Ovary (tissue), 9 donors: Measurements from ENCODE around the gene PTPRCAP. TPM values are rescaled to one million over a fixed set of nuclear protein-coding genes. Genes with fewer than 3 reads are reported as not detected.

Experiments
- DNase-seq, 5 donors: peaks; one replicate each; pipeline ENCODE4 v3.0.0-alpha.2; 2019 to 2020
- H3K27ac ChIP-seq, 2 donors: fragments of 200-600 bp; one replicate each; pipeline versions ENCODE4 v1.5.1 to v1.8.0; 2019 to 2022
- H3K27me3 ChIP-seq: fragments of 200-600 bp; one replicate; pipeline ENCODE4 v1.8.0; 2022
- H3K36me3 ChIP-seq: fragments of 200-600 bp; sonication (generic); one replicate; pipeline ENCODE4 v1.5.1; 2019
- H3K4me1 ChIP-seq: one replicate; pipeline ENCODE4 v1.8.1; 2013; ENCODE audit warnings: mild to moderate bottlenecking, moderate library complexity; ENCODE audit not compliant: insufficient read depth
- H3K4me3 ChIP-seq: fragments of 200-600 bp; sonication (generic); one replicate; pipeline ENCODE4 v1.5.1; 2017
- H3K9me3 ChIP-seq, 2 donors: fragments of 200-600 bp in 1 of 2; sonication (generic) in 1 of 2; one replicate each; pipeline versions ENCODE4 v1.5.1 to v1.8.1; 2013 to 2019; ENCODE audit warnings: mild to moderate bottlenecking in 1 of 2, moderate library complexity in 1 of 2
- CTCF ChIP-seq, 3 donors: fragments of 450-650 bp in 2 of 3; fragments of 200-600 bp in 1 of 3; IDR thresholded peaks; one replicate each; pipeline versions ENCODE4 v1.5.1 to v1.8.0; 2016 to 2022; ENCODE audit warnings: antibody characterized with exemption in 3 of 3, mild to moderate bottlenecking in 1 of 3
- EP300 ChIP-seq: sonication (generic); formaldehyde crosslinking; IDR thresholded peaks from one replicate; pipeline ENCODE4 v1.6.1; 2017; ENCODE audit warnings: antibody characterized with exemption
- POLR2A ChIP-seq: fragments of 450-650 bp; IDR thresholded peaks from one replicate; pipeline ENCODE4 v1.6.1; 2017; ENCODE audit warnings: antibody characterized with exemption, mild to moderate bottlenecking, moderate library complexity
- WGBS, 3 donors: extraction: QIAGEN DNeasy Blood & Tissue Kit in 1 of 3; methylation state at CpG; one replicate each; pipeline versions ENCODE4 v1.1.5 to v1.1.7; 2013 to 2017; 5-methylcytosine and 5-hydroxymethylcytosine counted together
- intact Hi-C, 4 donors: fragments of 100-400 bp; cut with DNase I; formaldehyde crosslinking; loops; one replicate each; pipeline versions ENCODE4 v1.11.0 to v1.15.1; 2022 to 2023
- polyA plus RNA-seq, 2 donors: library from polyadenylated mRNA; stranded (reverse); fragments of 200-250 nt in 1 of 2; fragments of 350-450 nt in 1 of 2; fragmentation: Illumina TruSeq in 1 of 2; extraction: RNeasy Lipid Tissue Mini Kit (QIAGEN cat#74804) in 1 of 2; gene quantifications; one replicate each; pipeline ENCODE4 v1.2.3, GENCODE V29; 2013 to 2014
- total RNA-seq, 7 donors: library from RNA; depleted of rRNA in 2 of 7; stranded (reverse); fragments of >200 nt in 2 of 7; fragmentation: NEBNext Ultra II Directional in 3 of 7; extraction: Animal tissue kit (Norgen Biotek cat#: 25700) in 3 of 7; gene quantifications; one replicate each; pipeline versions ENCODE4 v1.1.0 to v1.2.4, GENCODE V29; 2016 to 2023
- donor health status: DM: no; HTN: no; CAD: no; lungs with moderate emphysema.
- donor health status: DM: no; HTN: no; CAD: no.
- donor health status: Bipolar disorder and iron deficiency.
- donor health status: DM: yes; HTN: yes; CAD: no.
- donor health status: DM: no; HTN: no; CAD: no.
- donor health status: DM: yes; HTN: yes; CAD: no.

Gene PTPRCAP
- total and polyA plus RNA-seq, 9 donors, result 2.4 to 10.7 (median 4.2) TPM; not detected in 1

- TF ChIP-seq EP300 (no peak), POLR2A (no peak), CTCF (IDR thresholded peaks at IDR 0.05) (no peak)
- no peaks in the 10 kb centered on the region for H3K36me3 ChIP-seq
- 86 to 94% (median 91%) methylated on average over 13 of the region's 13 CpGs for WGBS, 3 donors
Measured at GRCh38 chr11:67423466-67423865, 14.0 kb downstream of the PTPRCAP start.

GRCh38 chr11:67422891-67423290 is 14.6 kb downstream of the PTPRCAP start:
- intact Hi-C loops, result no loop called here
- no peak for DNase-seq
- H3K9me3 ChIP-seq, result no peaks in the 10 kb centered on the region
- TF ChIP-seq EP300 (no peak), CTCF (IDR thresholded peaks at IDR 0.05) (no peak), POLR2A (no peak)
- H3K27ac ChIP-seq, result no peak overlapping the region
- H3K4me3 ChIP-seq, result no peak overlapping the region
- peaks cover 9% of the 10 kb centered on the region for H3K4me1 ChIP-seq
- H3K36me3 ChIP-seq, result no peaks in the 10 kb centered on the region
- 50 to 64% (median 59%) methylated on average over 6 of the region's 6 CpGs for WGBS, 3 donors
- no peaks in the 10 kb centered on the region for H3K27me3 ChIP-seq

More at GRCh38 chr11:67423466-67423865, 14.0 kb downstream of the PTPRCAP start:
- Histone ChIP-seq H3K4me1 (peaks cover 9% of the 10 kb centered on the region), H3K9me3 (no peaks in the 10 kb centered on the region), H3K27ac (no peak overlapping the region), H3K27me3 (no peaks in the 10 kb centered on the region), H3K4me3 (no peak overlapping the region)
- intact Hi-C loops, result no loop called here
- no peak for DNase-seq

DNA sequence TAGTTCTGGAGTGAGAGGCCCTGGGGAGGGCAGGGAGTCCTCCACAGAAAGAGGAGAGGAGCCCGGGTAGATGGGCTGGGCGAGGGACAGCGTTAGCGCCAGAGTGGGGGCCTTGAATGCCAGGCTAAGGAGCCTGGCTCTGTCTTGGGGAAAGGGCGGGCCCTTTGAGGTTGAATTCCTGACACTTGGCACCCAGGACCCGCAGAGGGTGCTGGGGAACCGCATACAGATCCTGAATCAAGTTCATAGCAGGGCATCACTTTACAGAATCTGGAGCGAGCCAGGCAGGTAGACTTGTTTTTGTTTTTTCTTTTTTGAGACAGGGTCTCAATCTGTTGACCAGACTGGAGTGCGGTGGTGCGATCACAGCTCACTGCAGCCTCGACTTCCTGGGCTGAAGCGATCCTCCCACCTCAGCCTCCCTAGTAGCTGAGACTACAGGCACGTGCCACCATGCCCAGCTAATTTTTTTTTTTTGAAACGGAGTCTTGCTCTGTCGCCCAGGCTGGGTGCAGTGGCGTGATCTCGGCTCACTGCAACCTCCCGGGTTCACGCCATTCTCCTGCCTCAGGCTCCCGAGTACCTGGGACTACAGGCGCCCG is 16.0 kb downstream of the PTPRCAP start:
- intact Hi-C loops, result no loop called here
- H3K27ac ChIP-seq, result peak overlapping the region in 1 of 2 donors; percentile 94
- no peaks in the 10 kb centered on the region for H3K27me3 ChIP-seq
- peak overlapping the region; percentile 59 for H3K4me3 ChIP-seq
- H3K4me1 ChIP-seq, result peaks cover 6% of the 10 kb centered on the region
- 69 to 76% (median 72%) methylated on average over 22 of the region's 22 CpGs for WGBS, 3 donors
- H3K36me3 ChIP-seq, result no peaks in the 10 kb centered on the region
- no peak for DNase-seq
- no peak for TF ChIP-seq POLR2A
- no peak for TF ChIP-seq CTCF (IDR thresholded peaks at IDR 0.05)
- TF ChIP-seq EP300, result no peak
- H3K9me3 ChIP-seq, result no peaks in the 10 kb centered on the region

DNA sequence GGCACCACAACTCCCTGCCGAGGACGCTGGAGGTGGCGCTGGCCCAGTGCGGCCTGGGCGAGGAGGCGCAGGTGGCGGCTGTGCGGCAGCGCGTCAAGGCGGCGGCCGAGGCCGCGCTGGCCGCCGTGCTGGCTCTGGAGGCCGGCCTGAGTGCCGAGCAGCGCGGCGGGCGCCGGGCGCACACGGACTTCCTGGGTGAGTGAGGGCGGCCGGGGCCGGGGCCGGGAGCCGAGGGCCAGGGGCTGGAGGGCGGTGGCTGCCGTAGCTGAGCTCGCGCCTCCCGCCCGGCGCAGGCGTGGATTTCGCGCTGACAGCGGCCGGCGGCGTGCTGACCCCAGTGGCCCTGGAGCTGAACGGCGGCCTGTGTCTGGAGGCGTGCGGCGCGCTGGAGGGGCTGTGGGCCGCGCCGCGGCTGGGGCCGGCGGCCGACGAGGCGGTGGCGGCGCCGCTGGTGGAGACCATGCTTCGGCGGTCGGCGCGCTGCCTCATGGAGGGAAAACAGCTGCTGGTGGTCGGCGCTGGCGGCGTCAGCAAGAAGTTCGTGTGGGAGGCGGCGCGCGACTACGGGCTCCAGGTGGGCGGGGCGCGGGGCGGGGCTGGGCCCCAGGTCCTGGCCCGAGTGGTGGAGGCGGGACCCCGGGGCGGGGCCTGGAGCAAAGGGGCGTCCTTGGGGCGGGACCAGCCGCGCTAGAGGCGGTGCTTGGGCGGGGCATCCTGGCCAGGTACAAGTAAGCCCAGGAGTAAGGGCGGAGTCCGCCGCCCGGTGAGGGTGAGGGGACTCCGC is 16.6 kb downstream of the PTPRCAP start:
- DNase-seq, result peak; percentile 96 to 99 (median 98)
- Histone ChIP-seq H3K27ac (peak overlapping the region; percentile 78 to 94), H3K4me3 (peak overlapping the region; percentile 59), H3K4me1 (peaks cover 6% of the 10 kb centered on the region), H3K9me3 (no peaks in the 10 kb centered on the region), H3K27me3 (no peaks in the 10 kb centered on the region), H3K36me3 (no peaks in the 10 kb centered on the region)
- intact Hi-C loops, result no loop called here
- WGBS, 3 donors, result 0 to 1% (median 0%) methylated on average over 47 to 97 of the region's 97 CpGs
- TF ChIP-seq POLR2A, result peak; percentile 59
- TF ChIP-seq CTCF (IDR thresholded peaks at IDR 0.05), result no peak
